Retina (tissue), 1 donor: ENCODE data around the gene CETP.
A peak's percentile ranks its signal among the peaks of the same experiment; 100 is the strongest.
"Not testable (repeated sequence)": the region's sequence is repeated elsewhere in the genome, so short reads cannot be mapped to it uniquely, and the experiment has no call there.

Experiments
- DNase-seq: peaks from one replicate; pipeline ENCODE4 v3.0.0-alpha.2; 2016

CETP gene

DNA sequence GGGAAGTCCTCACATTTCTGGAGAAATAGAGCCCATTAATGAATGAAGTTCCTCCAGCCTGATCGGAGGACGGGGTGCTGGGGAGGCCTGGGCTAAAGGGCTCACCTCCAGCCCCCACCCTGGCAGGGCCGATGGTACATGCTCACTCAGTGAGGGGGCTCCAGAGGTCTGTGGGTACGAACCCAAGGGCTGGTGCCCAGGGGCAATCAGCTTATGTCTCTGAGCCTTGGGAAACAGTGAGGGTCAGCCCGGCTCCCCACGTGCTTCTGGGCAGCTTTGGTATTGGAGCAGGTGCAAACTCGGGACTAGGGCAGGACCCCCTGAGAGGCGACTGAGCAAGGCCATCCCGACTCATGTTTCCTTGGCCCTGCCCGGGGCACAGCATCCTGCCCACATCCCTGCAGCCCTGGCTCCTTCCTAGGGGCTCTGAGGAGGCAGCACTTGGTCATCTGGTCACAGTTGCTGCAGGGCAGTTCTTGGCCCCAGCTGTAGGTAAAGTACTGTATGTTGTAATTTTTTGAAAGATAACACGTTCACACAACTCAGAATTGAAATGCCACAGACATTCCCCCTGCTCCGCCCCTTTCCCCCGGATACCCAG lies 969 bp upstream of the CETP start:
- DNase-seq, result no peak

DNA sequence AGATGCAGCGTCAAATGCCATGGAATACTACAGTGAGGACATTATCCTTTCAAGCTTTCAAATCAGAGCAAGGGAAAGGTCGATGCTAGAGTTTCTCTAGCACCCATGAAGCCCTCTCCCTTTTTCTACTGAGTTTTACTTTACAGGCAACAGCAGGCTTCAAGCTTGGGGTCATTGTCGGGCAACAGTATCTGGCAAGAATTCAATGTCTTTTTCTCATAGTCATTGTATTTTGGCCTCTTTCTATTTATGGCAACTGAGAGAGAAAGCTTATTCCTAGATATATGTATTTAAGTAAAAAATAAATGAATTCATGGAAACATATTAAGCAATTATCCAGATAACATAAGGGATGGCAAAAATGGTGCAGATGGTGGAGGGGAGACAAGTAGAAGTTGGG lies 364 bp upstream of the CETP start:
- no peak for DNase-seq

DNA sequence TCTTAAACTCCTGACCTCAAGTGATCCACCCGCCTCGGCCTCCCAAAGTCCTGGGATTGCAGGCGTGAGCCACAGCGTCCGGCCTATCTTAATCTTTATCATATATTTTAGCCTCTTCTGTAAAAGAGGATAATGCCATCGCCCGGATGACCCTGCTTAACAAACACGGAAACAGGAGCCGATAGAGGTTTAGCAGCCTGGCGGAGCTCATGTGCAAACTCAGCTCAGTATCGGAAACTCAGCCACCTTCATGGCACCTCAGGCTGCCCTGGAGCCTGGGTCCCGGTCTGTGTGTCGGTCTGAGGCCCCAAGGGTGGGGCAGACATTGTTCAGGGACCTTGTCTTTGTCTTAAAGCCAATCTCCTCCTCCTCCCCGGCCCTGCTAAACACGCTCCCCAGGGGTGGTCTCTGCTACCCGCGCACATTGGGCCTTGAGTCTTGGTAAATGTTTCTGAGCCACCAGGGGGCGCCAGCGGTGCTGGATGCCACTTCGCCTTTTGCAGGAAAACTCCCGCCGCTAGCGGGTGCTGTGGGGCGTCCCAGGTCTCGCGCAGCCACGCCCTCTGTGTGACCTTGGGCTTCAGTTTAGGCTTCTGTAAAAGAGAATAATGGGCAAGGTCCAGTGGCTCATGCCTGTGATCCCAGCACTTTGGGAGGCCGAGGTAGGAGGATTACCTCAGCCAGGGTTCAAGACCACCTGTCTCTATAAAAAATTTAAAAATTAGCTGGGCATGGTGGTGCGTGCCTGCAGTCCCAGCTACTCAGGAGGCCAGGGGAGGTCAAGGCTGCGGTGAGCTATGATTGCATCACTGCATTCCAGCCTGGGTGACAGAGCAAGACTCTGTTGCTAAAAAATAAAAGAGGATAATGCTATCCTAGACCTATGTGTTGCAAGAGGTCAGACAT lies 2.7 kb downstream of the CETP start:
- DNase-seq, result peak; percentile 81

DNA sequence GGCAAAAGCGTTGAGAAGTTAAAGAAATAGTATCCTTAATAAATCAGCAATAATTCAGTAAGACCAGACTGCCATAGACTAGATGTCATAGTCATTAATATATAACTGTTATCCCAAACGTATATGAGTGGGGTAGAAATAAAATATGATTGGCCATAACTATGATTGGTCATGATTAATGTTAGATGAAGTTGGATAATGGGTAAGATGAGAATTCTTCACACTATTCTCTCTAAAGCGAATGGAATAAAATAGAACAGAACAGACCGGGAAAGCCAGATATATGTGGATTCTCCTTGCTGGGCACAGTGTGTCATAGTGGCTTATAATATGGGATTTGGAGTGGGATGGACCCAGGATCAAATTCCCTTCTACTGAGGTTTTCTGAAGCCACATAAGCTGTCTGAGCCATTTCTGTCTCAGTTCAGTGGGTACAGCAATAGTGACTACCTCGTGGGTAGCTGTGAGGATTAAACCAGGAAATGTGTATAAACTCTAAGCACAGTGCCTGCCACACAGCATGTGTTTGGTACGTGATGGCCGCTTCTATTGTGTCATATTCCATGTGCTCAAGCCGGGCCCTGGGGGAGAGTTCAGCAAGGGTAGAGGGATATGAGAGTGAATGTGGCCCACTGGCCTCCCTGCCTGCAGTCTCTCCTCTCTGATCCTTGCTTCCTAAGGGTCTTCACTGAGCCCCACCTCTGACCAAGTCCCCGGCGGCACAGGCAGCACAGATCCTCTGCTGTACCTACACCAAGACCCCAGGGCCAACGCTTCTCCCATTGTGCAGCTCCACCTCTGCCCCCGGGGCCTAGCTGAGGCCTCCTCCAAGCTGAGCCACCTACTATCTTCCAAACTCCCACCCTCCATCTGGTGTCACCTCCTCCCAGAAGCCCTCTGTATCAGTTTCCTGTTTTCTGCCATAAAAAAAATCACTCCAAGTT lies 3.7 kb downstream of the CETP start:
- DNase-seq, result no peak

DNA sequence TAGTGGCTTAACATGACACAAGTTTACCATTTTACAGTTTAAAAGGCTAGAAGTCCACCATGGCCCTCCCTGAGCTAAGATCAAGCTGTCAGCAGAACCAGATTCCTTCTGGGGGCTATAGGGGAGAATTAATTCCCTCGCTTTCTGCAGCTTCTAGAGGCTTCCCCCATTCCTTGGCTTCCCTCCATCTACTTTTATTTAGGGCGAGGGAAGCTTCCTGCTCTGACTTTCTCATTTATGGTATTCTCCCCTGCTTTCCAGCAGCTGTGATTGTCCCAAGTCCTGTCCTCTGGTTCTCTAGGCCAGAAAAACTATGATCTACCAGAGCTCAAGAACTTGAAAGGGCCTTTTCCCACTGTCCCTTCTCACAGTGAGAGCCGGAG lies 4.3 kb downstream of the CETP start:
- DNase-seq, result no peak

DNA sequence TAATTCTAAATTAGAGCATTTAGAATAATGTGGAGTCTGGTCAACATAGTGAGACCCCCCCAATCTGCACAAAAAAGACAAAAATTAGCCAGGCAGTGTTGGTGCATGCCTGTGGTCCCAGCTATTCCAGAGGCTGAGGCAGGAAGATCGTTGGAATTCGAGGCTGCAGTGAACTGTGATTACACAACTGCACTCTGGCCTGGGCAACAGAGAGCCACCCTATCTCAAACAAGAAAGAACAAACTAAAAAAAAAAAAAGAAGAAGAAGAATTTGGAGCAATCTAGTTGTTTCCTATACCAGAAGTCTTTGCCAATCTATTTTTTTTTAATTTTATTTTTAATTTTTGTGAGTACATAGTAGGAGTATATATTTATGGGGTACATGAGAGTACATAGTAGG lies 6.0 kb downstream of the CETP start:
- no peak for DNase-seq

DNA sequence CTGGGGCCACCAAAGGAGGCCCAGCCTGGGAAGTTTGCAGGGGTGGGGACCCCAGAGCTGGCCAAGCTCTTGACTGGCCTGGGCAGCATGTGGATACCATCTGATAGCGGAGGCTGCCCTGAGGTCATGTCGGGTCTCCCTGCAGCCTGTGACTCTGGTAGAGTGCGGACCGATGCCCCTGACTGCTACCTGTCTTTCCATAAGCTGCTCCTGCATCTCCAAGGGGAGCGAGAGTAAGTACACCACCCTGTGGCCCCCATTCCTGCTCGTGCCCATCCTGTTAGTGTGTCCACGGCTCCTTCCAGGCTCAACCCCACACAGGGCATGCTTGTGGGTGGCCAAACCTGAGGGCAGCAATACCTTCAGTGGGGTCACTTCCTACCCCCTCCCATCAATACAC lies 8.0 kb downstream of the CETP start:
- DNase-seq, result no peak

DNA sequence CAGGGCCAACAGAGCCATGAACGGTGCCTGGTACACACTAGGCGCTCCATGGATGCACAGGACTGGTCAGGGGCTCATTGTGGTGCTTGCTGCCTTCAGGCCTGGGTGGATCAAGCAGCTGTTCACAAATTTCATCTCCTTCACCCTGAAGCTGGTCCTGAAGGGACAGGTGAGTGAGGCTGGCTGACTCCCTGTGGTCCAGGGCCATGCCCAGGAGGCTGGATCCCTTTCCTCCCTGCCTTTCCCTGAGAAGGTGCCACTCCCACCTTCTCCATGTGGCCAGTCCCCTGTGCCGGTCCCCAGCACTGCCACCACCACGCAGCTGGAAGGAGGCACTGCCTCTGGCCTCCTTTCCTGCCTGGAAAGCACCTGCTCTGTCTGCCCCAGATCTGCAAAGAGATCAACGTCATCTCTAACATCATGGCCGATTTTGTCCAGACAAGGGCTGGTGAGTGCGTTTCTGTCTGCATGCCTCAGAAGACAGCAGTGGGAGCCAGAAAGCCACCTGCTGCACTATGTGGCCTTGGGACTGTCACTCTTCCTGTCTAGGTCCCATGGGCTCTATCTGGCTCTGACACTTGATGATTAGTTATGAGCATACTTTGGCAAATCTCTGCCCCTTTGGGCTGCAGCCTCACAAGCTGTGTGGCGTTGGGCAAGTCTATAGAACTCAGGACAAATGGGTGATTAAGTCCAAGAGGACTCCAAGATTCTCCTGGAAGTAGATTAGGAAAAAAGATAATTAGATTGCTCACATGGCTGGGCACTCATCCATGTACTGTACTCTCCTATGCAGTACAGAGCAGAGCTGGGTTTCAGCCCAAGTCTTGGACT lies 9.4 kb downstream of the CETP start:
- no peak for DNase-seq

DNA sequence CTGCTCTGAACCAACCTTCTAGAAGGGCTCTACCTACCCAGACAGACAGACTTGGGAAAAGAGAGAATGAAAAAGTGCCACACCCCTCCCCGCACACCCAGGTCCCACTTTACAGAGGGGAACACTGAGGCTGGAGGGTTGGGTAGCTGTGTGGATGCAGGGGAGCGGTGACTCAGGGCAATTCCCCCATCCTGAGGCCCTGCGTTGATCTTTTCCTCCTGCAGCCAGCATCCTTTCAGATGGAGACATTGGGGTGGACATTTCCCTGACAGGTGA lies 10.0 kb downstream of the CETP start:
- DNase-seq, result no peak

DNA sequence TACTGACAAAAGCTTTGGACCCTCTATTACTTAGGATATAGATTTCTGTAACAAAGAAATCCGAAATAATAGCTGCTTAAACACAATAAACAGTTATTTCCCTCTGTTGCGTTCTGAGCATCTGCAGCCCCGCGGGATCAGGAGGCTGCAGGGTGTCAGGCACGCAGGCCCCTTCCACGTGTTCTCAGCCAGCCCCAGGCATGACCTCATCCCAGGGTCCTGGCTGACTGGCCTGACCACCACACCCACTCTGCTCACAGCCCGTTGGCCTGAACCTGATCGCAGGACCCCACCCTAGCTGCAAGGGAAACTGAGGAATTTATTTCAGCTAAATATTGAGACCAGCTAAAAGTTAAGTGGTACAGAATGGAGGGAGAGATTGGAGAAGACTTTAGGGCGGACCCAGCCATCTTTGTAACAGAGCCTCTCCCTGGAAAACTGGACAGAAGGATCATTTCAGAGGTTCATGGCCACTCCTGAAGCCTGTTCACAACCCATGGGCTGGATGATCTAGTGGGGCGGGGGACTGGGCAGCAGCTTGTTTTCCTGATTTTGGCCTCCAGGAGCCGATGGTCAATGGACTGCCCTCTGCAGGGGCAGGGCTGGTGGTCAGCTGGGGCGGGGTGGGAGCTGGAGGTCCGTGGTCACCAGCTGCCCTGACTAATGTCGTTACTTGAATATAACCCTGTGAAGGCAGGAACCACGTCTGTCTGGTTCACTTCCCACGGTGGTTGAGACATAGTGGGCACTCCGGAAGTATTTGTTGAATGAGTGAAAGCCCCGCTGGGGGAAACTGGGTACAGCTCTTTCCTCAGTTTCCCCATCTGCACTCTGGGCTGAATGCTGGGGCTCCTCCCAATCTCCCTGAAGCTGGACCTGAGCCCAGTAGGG lies 10.9 kb downstream of the CETP start:
- DNase-seq, result no peak

DNA sequence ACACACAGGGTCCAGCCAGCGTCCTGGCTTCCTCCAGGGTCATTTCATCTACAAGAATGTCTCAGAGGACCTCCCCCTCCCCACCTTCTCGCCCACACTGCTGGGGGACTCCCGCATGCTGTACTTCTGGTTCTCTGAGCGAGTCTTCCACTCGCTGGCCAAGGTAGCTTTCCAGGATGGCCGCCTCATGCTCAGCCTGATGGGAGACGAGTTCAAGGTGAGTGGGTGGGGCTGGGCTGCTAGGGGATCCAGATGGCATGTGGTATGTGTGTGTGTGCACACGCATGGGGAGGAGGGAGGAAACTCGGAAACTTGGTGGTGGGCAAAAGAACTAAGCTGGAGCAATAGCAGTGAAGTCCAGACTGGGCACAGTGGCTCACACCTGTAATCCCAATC lies 11.5 kb downstream of the CETP start:
- no peak for DNase-seq

DNA sequence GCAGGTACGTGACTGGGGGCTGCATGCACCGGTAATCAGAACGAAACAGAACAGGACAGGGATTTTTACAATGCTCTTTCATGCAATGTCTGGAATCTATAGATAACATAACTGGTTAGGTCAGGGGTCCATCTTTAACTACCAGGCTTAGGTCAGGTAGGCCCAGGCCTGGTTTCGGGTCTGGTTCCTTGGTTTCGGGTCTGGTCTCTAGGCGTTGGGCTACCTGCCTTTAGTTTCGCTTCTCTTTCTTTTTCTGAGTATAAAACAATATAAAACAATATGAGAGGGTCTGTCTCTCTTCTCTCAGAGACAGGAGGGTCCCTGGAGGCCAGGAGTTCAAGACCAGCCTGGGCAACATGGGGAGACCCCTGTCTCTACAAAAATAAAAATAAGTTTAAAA lies 12.1 kb downstream of the CETP start:
- DNase-seq, result not testable (repeated sequence)

DNA sequence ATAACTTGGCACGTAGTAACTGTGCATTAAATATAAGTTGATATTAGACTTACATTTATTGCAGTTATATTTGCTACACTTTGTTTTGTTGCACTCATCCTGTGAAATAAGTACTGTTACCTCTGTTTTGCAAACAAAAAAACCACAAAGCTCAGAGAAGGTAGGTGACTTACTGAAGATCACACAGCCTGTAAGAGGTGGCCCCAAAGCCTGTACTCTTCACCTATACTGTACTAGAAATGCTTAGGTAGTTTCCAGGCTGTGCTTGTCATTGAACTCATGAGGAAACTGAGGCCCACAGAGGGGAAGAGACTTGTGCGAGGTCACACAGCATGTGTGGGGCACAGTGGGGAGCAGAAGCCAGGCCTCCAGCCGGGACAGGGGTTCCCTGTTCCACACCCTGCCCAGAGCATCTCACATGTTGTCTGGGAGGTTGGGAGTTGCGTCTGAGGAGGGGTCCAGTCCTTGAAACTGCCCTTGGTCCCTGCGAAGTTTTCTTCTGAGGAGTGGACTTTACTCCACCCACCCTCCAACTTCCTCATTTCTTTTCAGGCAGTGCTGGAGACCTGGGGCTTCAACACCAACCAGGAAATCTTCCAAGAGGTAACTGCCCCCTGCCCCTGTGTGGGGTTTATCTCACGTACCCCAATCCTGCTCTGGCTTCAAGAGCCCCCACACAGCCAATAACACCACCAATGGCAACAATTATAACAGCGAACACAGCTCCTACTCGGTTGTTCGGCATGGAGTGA lies 13.0 kb downstream of the CETP start:
- DNase-seq, result no peak

DNA sequence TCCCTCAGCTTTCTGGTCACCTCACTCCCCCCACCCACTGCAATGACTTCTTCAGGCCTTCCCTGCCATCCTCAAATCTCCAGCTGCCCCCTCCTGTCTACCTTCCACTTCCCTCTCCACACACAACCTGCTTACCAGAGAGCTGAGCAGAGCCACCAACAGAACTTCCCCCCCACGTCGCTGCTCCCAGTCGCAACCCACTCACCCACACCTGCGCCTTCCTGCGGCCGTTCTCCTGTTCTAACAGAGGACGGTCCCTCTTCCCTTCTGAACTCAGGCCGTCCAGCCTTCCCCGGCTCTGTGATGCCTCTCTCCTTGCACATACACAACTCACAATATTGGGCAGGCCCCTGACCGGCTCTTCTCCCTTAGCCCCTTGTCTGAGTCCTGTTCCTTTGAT lies 14.0 kb downstream of the CETP start:
- no peak for DNase-seq

DNA sequence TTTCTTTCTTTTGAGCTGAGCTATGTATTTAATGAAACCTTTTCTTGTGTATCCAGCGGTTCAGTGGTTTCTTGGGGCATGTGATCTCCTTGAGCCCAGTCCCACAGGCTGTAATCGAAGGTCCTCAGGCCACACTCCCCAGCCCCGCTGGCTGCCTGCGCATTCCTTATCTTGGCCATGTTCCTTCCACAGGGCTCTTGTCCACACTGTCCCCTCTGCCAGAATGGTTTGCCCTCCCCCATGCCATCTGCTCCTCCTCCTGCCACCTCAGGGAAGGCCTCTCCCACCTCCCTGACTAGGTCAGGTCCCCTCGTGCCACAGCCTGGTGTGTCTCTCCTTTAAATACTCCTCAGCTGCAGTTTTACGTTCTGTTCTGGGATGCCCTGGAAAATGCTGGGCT lies 15.5 kb downstream of the CETP start:
- no peak for DNase-seq

DNA sequence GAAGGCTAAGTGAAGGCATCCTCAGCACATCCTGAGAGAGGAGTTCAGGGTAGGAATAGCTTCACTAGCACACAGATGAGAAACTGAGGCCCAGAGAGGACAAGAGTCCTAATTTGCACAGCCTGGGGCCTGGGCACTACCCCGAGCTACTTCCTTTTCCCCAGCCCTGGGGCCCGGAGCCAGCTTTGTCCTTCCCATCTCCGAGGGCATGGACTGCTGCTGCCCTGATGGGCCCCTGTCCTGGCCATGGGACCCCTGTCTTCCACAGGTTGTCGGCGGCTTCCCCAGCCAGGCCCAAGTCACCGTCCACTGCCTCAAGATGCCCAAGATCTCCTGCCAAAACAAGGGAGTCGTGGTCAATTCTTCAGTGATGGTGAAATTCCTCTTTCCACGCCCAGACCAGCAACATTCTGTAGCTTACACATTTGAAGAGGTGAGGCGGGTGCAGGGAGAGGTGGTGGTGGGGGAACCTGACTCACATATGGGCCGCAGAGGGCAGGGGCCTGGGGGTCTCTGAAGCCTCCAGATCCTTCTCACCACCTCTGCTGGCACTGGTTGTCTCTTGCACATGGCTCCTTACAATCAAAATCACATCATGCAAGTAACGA lies 16.2 kb downstream of the CETP start:
- no peak for DNase-seq

DNA sequence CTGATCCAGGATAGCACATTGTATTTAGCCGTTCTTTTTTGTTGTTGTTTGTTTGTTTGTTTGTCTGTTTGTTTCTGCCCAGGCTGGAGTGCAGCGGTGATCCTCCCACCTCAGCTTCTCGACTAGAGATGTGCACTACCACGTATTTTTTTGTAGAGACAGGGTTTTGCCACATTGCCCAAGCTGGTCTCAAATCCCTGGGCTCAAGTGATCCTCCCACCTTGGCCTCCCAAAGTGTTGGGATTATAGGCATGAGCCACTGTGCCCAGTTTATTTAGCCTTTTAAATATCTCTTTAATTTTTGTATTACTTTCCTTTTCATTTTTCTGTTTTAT lies 18.4 kb downstream of the CETP start:
- DNase-seq, result no peak

DNA sequence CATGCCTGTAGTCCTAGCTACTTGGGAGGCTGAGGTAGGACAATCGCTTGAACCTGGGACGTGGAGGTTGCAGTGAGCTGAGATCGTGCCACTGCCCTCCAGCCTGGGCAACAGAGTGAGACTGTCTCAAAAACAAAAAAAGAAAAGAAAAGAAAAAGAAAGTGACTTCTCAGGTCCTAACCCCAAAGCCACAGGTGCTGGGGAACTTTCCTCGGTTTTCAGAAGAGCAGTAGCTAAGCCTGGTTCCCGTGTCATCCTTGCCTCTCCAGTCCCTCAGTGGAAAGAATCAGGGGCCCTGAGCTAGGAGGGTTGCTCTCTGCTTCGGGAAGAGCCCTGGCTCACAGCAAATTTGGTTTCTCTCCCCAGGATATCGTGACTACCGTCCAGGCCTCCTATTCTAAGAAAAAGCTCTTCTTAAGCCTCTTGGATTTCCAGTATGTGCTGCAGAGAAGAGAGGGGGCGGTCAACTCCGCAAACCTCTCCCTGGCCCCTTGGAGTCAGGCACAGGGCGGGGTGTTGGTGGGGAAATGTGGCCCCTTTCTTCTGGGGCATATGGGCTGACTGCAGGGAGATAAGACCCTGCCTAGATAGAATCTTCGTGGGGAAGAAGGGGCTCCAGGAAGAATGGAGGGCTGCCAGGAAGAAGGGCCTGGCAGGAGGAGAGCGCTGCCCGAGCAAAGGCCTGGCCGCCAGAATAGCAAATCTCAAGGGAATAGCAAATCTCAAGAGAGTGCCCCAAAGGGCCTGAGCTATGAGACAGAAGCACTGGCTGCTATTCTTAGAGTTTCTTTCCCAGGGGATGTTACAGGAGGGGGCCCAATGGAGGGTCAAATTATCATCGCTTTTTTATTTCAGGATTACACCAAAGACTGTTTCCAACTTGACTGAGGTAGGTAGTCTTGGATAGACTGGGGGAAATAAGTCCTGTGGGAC lies 19.3 kb downstream of the CETP start:
- DNase-seq, result no peak

DNA sequence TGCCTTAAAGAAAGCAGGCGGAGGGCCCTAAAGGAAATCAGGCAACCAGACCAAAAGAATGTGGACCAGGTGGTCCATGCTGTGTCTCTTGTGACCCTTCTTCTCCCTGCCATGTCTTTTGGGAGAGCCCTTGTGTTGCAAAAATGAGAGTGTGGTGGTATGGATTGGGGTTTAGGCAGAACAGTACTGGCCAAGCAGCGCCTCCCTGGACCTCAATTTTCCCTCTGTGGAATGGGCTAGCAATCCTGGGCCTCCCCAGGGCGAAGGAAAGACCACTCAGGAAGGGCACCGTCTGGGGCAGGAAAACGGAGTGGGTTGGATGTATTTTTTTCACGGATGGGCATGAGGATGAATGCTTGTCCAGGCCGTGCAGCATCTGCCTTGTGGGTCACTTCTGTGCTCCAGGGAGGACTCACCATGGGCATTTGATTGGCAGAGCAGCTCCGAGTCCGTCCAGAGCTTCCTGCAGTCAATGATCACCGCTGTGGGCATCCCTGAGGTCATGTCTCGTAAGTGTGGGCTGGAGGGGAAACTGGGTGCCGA lies 20.1 kb downstream of the CETP start:
- no peak for DNase-seq
